SK-N-SH (cell line): ENCODE data around the gene RAD51B. TPM values are rescaled to one million over a fixed set of nuclear protein-coding genes. Genes with fewer than 3 reads are reported as not detected.

Experiments used
- CTCF ChIA-PET: fragments of 300-600, 350-600 bp; formaldehyde crosslinking; extraction: SDS; loops from one replicate; lab custom pipeline; 2021; lab: Yijun Ruan, JAX
- POLR2A ChIA-PET: fragments of 350-600 bp; sonication (Branson Sonifier 250); formaldehyde crosslinking; extraction: SDS; loops from one replicate; lab custom pipeline; 2020; ENCODE audit warnings: antibody characterized with exemption, inconsistent platforms; lab: Yijun Ruan, JAX
- DNase-seq: peaks from one replicate; pipeline ENCODE4 v3.0.0; 2012
- H2AFZ ChIP-seq: fragments of 200-600 bp; sonication (generic); 2 replicates; pipeline ENCODE4 v1.8.1; 2016; ENCODE audit warnings: antibody characterized with exemption, mild to moderate bottlenecking, low read depth
- H3F3A ChIP-seq: fragments of 200-600 bp; sonication (generic); replicated peaks from 2 replicates; pipeline ENCODE3; 2016; ENCODE audit warnings: antibody characterized with exemption, mild to moderate bottlenecking; ENCODE audit not compliant: insufficient read depth
- H3K27ac ChIP-seq, 2 experiments: fragments of 200-500 bp in 1 of 2; fragments of 200-600 bp in 1 of 2; sonication (Bioruptor generic) in 1 of 2; sonication (generic), shearing (Covaris generic) in 1 of 2; 2 replicates each; pipeline versions ENCODE4 v1.5.1 to v1.6.1; 2014 to 2016; ENCODE audit warnings: low read depth in 2 of 2, inconsistent platforms in 1 of 2, low read length in 1 of 2, mild to moderate bottlenecking in 1 of 2, mixed read lengths in 1 of 2
- H3K27me3 ChIP-seq: fragments of 200-600 bp; sonication (generic), shearing (Covaris generic); 2 replicates; pipeline ENCODE4 v1.6.1; 2016; ENCODE audit warnings: mixed run types; ENCODE audit not compliant: insufficient read depth
- H3K36me3 ChIP-seq, 2 experiments: fragments of 200-500 bp in 1 of 2; fragments of 200-600 bp in 1 of 2; sonication (Bioruptor generic) in 1 of 2; sonication (generic) in 1 of 2; replicated peaks in 1 of 2; 2 replicates each; pipeline versions ENCODE3 to v1.5.1; 2014 to 2016; ENCODE audit warnings: low read length in 1 of 2, mild to moderate bottlenecking in 1 of 2; ENCODE audit not compliant: insufficient read depth in 2 of 2, control insufficient read depth in 1 of 2
- H3K4me1 ChIP-seq, 2 experiments: fragments of 200-500 bp in 1 of 2; fragments of 200-600 bp in 1 of 2; sonication (Bioruptor generic) in 1 of 2; sonication (generic), shearing (Covaris generic) in 1 of 2; 2 replicates each; pipeline versions ENCODE4 v1.5.1 to v1.6.1; 2014 to 2016; ENCODE audit warnings: low read depth in 1 of 2, low read length in 1 of 2, mixed run types in 1 of 2; ENCODE audit not compliant: insufficient read depth in 2 of 2, control insufficient read depth in 1 of 2
- H3K4me2 ChIP-seq: fragments of 200-600 bp; sonication (generic), shearing (Covaris generic); 2 replicates; pipeline ENCODE4 v1.6.1; 2017; ENCODE audit warnings: mixed run types
- H3K4me3 ChIP-seq, 2 experiments: fragments of 200-500 bp in 1 of 2; fragments of 200-600 bp in 1 of 2; sonication (Bioruptor generic) in 1 of 2; sonication (generic), shearing (Covaris generic) in 1 of 2; 2 replicates each; pipeline versions ENCODE4 v1.5.1 to v1.8.1; 2014 to 2016; ENCODE audit warnings: low read depth in 2 of 2, inconsistent platforms in 1 of 2, low read length in 1 of 2, mild to moderate bottlenecking in 1 of 2, mixed read lengths in 1 of 2, moderate library complexity in 1 of 2
- H3K79me2 ChIP-seq: fragments of 200-600 bp; sonication (generic); 2 replicates; pipeline ENCODE4 v1.8.1; 2017; ENCODE audit warnings: mild to moderate bottlenecking; ENCODE audit not compliant: insufficient read depth
- H3K9ac ChIP-seq: fragments of 200-600 bp; sonication (generic); 2 replicates; pipeline ENCODE4 v1.6.1; 2017; ENCODE audit warnings: mixed run types
- H3K9me2 ChIP-seq: fragments of 200-600 bp; sonication (generic); 2 replicates; pipeline ENCODE4 v1.6.1; 2017; ENCODE audit warnings: mixed run types
- H3K9me3 ChIP-seq: fragments of 200-600 bp; sonication (generic); 2 replicates; pipeline ENCODE4 v1.6.1; 2017; ENCODE audit warnings: mixed run types, mild to moderate bottlenecking, moderate library complexity
- H4K20me1 ChIP-seq: fragments of 200-600 bp; sonication (generic); 2 replicates; pipeline ENCODE4 v1.6.1; 2017; ENCODE audit warnings: mild to moderate bottlenecking, mixed run types; ENCODE audit not compliant: insufficient read depth
- CHD2 ChIP-seq: fragments of 150-350 bp; IDR thresholded peaks from 2 replicates; pipeline ENCODE4 v1.6.1; 2018; ENCODE audit warnings: low read length; ENCODE audit not compliant: partially characterized antibody
- ELF1 ChIP-seq: IDR thresholded peaks from 2 replicates; pipeline ENCODE4 v1.4.0; 2012
- FOXJ3 ChIP-seq: sonication (generic); formaldehyde crosslinking; IDR thresholded peaks from 2 replicates; pipeline ENCODE4 v1.5.1; 2020; ENCODE audit warnings: mild to moderate bottlenecking, missing genetic modification reagents
- GATA2 ChIP-seq: sonication (generic); formaldehyde crosslinking; IDR thresholded peaks from 2 replicates; pipeline ENCODE4 v1.5.0; 2020; ENCODE audit warnings: mild to moderate bottlenecking, missing genetic modification reagents
- JUND ChIP-seq: IDR thresholded peaks from 2 replicates; pipeline ENCODE4 v1.4.0; 2012
- MEF2A ChIP-seq: IDR thresholded peaks from 2 replicates; pipeline ENCODE4 v1.4.0; 2012; ENCODE audit warnings: low read depth, borderline replicate concordance
- MXI1 ChIP-seq: IDR thresholded peaks from 2 replicates; pipeline ENCODE4 v1.6.1; 2012; ENCODE audit warnings: mild to moderate bottlenecking, low read depth, low read length, improper control_type of control experiment
- NRF1 ChIP-seq: IDR thresholded peaks from 2 replicates; pipeline ENCODE4 v1.6.1; 2012; ENCODE audit warnings: low read depth, mild to moderate bottlenecking, low read length
- RAD21 ChIP-seq: IDR thresholded peaks from 2 replicates; pipeline ENCODE4 v1.6.1; 2012; ENCODE audit warnings: mild to moderate bottlenecking, low read length
- RCOR1 ChIP-seq: fragments of 150-350 bp; IDR thresholded peaks from 2 replicates; pipeline ENCODE4 v1.6.1; 2017; ENCODE audit warnings: antibody characterized with exemption, low read length
- SMC3 ChIP-seq: IDR thresholded peaks from 2 replicates; pipeline ENCODE4 v1.6.1; 2012; ENCODE audit warnings: low read depth, low read length, improper control_type of control experiment
- TAF1 ChIP-seq: IDR thresholded peaks from 2 replicates; pipeline ENCODE4 v1.6.1; 2012; ENCODE audit warnings: low read depth, mild to moderate bottlenecking, low read length, moderate library complexity, borderline replicate concordance
- TCF12 ChIP-seq: IDR thresholded peaks from 2 replicates; pipeline ENCODE4 v1.4.0; 2012
- TEAD4 ChIP-seq: IDR thresholded peaks from 2 replicates; pipeline ENCODE4 v1.4.0; 2012; ENCODE audit warnings: mild to moderate bottlenecking, borderline replicate concordance; ENCODE audit not compliant: insufficient read depth
- USF1 ChIP-seq: IDR thresholded peaks from 2 replicates; pipeline ENCODE4 v1.4.0; 2012; ENCODE audit warnings: low read depth, borderline replicate concordance
- USF2 ChIP-seq: fragments of 150-350 bp; IDR thresholded peaks from 2 replicates; pipeline ENCODE4 v1.6.1; 2017; ENCODE audit warnings: antibody characterized with exemption, low read length, low read depth, borderline replicate concordance
- YY1 ChIP-seq: IDR thresholded peaks from 2 replicates; pipeline ENCODE4 v1.4.0; 2012; ENCODE audit warnings: low read depth, mild to moderate bottlenecking
- WGBS: methylation state at CpG from one replicate; pipeline ENCODE4 v1.1.6; 2017; ENCODE audit warnings: low lambda C conversion rate; 5-methylcytosine and 5-hydroxymethylcytosine counted together
- polyA plus RNA-seq, 3 experiments: library from polyadenylated mRNA; depleted of rRNA; stranded (reverse); fragments of >200 nt; gene quantifications; 2 replicates each; pipeline ENCODE4 v1.2.3, GENCODE V29; 2012

Gene RAD51B
- polyA plus RNA-seq, 1 of the 3 experiments (the other 2 are of a cell fraction): 6.0 TPM

GRCh38 chr14:67892466-67893100 lies 73.0 kb downstream of the RAD51B start (continued):
- TF ChIP-seq MEF2A: no peak
- no peak for TF ChIP-seq YY1
- no peak for TF ChIP-seq USF2
- TF ChIP-seq MXI1: no peak
- TF ChIP-seq TEAD4: no peak
- no peak for TF ChIP-seq SMC3
- no peak for TF ChIP-seq RCOR1
- TF ChIP-seq TCF12: no peak
- no peak for TF ChIP-seq RAD21
- TF ChIP-seq, all 33 proteins: peak for 0

GRCh38 chr14:67900231-67900630 lies 80.7 kb downstream of the RAD51B start:
- Histone ChIP-seq H3K9me3 (no peaks in the 10 kb centered on the region), H4K20me1 (no peaks in the 10 kb centered on the region), H3K27me3 (no peaks in the 10 kb centered on the region), H3F3A (no peaks in the 10 kb centered on the region), H3K79me2 (no peaks in the 10 kb centered on the region), H3K36me3 (no peaks in the 10 kb centered on the region), H3K4me2 (no peak overlapping the region), H2AFZ (no peak overlapping the region), H3K9me2 (no peaks in the 10 kb centered on the region), H3K4me1 (no peaks in the 10 kb centered on the region), H3K9ac (no peak overlapping the region), H3K27ac (no peak overlapping the region), H3K4me3 (no peak overlapping the region)
- ChIA-PET POLR2A (no interaction called here), CTCF (interaction anchor here (0.6 to 1.7 kb wide), 7 partner anchors 9 to 917 kb away, joined by 3 to 5 read pairs (median 3); no protein-coding TSS in a partner anchor)
- TF ChIP-seq USF2 (no peak), RAD21 (no peak), USF1 (no peak), JUND (no peak), ELF1 (no peak), GATA2 (CRISPR knock-in tag) (no peak), CHD2 (no peak), NRF1 (no peak), MXI1 (no peak), TAF1 (no peak), FOXJ3 (CRISPR knock-in tag) (no peak), SMC3 (no peak)
- 74% methylated on average over 1 of the region's 1 CpG for WGBS
- DNase-seq: no peak
